GM19395 (cell line): ENCODE data around the gene CA4.
A peak's percentile ranks its signal among the peaks of the same experiment; 100 is the strongest.

Source experiments
- ATAC-seq: cut with Tn5 transposase; IDR thresholded peaks from one replicate; pipeline ENCODE4 v1.9.1; 2021; ENCODE audit warnings: mild to moderate bottlenecking, moderate library complexity; ENCODE audit not compliant: unreplicated experiment

CA4 gene

GRCh38 chr17:60129164-60129563 lies 20.6 kb upstream of the CA4 start:
- ATAC-seq, result no peak

DNA sequence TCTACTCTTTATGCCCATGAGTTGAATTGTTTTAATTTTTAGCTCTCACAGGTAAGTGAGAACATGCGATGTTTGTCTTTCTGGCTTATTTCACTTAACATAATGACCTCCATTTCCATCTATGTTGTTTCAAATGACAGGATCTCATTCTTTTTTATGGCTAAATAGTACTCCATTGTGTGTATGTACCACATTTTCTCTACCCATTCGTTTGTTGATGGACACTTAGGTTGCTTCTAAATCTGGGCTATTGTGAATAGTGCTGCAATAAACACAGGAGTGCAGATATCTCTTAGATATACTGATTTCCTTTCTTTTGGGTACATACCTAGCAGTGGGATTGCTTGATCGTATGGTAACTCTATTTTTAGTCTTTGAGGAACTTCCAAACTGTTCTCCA lies 19.3 kb upstream of the CA4 start:
- no peak for ATAC-seq

DNA sequence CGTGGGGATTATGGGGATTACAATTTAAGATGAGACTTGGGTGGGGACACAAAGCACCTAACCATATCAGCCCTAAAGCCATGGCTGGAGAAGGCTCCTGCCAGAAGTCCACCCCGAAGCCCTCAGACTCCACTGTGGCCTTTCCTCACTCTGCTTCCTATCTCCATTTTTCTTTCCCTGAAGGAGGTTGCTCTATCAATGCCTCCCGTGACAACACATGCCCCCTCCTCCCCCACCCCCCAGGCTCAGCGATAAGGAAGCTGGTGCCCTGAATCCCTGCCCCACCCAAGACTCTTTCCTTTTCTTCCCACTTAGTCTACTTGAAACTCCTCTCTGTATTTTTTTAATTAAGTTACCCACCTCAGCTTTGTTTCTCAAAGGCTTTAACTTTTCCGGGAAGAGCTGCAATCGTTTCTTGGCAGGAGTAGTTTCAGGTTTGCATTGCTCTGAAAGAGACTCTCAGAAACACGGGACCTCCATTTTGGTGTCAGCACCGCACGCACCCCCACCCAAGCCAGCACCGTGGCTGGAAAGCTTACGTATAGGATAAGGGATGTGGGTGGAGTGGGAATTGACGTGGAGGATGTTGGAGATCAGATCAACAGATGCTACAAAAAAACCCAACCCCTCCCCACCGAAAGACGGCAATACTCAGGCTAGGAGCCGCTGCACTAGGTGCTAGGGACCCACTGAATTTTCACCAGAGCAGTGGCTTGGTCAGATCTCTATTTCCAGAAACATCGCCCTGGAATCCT lies 15.2 kb upstream of the CA4 start:
- no peak for ATAC-seq

GRCh38 chr17:60135151-60135950 lies 14.4 kb upstream of the CA4 start:
- peak; percentile 86 for ATAC-seq

DNA sequence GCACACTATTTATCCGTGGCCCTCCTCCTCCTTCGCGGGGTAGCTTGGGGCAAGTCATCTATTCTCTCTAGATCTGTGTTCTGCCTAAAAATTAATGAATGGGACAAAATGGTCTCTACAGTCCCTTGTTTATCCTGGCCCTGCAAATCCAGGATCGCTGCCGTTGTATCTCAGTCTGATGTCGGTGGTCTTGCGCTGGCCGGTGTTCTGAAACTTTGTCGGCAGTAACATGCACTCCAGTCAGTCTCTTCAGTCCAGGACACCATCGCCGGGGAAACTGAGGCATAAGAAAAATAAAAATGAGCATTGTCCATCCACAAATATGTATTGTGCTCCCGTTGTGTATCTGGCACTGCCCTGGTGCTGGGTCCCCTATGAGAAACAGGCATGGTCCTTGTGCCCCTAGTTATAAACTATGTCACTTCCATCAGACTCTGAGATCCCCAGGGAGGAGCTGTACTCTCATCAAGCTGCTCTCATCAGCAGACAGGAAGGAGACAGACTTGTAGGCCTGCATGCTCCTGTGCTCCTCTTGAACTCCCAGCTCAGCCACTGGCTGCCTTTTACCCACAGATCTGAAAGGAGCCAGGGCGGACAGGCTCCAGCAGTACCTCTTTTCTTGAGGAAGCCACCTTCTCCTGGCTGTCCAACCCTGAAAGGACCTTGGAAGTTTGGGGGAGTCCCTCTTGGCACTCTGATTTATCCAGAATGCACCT lies 13.7 kb upstream of the CA4 start:
- ATAC-seq, result no peak

DNA sequence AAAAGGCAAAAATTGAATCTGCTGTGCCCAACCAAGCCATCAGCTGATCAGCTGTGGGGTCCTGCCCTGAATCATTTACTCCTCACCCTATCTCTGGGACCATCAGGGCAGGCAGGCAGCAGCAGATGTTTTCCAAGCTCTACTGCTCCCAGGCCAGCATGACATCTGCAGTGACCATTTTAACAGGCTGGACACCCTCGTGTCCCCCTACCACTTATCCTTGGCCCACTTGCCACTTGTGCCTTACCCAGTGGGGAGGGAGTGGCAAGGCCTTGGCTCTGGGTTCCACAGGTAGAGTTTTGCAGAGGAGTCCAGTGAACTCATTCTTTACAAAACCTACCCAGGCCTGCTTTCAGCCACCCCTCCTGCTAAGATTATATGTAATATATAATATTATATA lies 12.0 kb upstream of the CA4 start:
- ATAC-seq, result no peak

- ATAC-seq, result no peak
These were observed 10.9 kb upstream of the CA4 start for GRCh38 chr17:60138769-60139437.

DNA sequence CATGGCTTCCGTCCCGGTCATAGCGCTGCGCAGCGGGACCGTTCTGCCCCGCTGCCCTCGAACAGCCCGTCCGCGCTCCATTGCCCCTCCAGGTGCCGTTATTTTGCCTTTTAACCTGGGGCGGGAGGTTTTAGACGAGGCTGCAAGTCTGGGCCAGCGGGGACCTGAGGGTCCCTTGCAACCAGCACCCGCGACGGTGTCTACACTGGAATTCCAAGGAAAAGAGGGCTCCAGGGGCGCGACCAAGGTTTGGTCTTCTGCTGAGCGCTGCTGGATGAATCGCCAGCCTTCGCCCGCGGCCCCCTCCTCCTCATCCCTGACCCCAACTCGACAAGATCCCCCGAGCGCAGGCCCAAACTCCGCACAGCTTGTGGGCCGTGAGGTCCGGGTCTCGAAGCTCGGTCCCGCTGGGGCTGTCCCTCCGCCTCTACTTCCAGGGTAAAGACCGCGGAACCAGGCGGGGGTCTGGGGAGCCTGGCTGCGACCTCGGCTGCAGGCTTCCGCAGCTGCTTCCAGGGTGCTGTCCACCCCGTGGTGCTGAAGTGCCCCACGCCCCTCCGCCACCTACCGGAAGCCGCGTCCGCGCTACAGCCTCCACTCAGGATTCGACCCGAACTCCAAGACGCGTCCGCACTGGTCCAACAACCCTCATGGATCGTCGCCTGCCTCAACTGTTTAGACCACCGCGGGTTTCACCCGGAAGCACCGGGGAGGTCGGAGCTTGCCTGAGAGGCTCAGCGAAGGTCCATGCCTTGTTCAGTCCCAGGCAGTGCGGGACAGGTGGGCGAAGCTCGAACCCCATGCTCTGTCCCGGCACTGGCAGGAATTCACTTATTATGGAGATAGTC lies 10.1 kb upstream of the CA4 start:
- no peak for ATAC-seq

DNA sequence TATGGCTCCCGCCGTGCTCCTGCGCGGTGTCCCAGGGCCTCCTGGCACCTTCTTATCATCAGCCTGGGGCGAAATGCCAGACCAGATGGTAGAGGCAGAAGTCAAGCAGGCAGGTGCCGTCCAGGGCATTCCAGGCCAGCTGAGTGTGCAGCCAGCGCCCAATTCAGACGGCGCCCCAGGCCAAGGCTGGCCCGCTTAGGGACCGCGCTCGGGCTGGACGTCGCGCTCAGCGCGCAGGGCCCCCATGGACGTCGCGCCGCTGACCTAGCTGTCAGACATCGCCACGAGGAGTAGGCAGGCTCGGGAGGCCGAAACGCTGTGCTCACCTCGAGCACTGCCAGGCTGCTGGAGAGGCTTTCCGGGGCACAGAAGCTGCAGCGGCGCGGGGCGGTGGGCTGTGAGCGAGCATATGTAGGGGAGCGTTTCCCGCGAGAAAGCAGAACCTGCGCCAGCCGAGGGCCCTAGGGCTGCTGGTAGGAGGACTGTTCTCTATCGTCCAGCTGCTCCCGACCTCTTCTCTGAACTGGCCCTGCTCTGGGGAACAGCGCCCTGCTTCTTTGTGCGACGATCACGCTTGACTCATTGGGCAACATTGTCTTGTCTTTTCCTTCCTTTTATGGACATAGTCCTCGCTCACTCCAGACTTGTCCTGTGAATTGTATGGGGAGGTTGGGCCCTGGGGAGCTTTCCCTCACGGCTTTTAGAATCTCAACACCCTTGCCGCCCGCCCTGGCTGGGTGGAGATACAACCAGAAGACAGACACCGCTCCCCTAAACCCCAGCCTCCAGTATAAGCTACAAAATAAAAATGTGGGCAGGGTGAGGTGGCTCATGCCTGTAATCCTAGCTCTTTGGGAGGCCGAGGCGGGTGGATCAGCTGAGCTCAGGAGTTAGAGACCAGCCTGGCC lies 8.4 kb upstream of the CA4 start:
- no peak for ATAC-seq

- peak; percentile 63 for ATAC-seq
These were observed 6.8 kb upstream of the CA4 start for GRCh38 chr17:60142872-60143499.

DNA sequence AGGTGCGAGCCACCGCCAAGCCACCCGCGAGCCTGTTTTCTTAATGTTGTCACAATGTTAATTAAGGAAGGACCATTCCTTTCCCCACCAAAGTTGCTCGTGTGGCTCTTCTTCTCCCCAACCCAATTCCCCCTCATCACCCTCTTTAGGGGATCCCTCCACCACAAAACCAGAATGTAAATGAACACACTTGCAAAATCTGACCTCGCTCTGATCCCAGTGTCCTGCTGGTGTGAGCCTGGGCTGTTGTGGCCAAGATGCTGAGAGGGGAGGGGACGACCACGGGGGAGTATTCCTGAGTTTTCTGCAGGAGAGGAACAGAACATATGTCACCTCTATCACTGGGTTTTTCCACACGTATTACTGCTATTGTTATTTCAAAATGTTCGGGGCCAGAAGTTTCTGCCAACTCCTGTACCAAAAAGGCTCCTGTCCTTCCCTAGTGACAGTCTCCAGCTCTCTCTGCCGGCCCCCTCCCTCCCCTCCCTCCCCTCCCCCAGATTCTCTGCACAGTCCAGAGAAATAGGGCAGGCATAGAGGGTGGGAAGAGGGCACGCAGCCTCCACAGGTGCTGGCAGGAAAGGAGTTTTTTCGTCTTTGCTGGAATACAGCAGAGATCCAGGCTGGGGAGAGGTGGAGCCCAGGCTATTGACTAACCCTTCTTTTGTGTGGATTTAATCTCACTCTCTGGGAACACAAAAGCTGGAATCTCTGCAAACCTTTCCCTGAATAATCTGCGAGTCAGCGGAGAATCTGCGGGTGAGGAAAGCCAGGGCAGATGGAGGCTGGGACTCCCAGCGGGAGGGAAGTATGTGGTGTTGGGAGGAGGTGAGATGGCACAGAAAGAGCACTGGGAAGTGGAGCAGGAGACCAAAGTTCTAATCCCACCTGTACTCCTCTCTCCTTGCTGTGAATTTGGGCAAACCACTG lies 4.5 kb upstream of the CA4 start:
- no peak for ATAC-seq

DNA sequence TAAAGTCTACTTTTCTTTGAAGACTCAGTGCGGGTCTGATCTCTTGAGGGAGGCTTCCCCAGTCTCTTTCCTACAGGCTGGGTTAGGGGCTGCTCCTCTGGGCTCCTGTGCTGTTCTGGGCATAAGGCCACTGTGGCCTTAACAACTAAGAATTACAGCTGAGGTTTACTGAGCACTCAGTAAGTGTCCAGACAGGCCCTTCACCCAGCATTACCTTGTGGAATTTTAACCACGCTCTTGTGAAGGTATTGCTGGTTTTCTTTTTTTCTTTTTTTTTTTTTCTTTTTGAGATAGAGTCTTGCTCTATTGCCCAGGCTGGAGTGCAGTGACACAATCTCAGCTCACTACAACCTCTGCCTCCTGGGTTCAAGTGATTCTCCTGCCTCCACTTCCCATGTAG lies 3.6 kb upstream of the CA4 start:
- ATAC-seq, result no peak

GRCh38 chr17:60147553-60148223 lies 2.1 kb upstream of the CA4 start:
- ATAC-seq, result no peak

- ATAC-seq, result no peak
These were observed 1.4 kb upstream of the CA4 start for GRCh38 chr17:60148373-60148772.

DNA sequence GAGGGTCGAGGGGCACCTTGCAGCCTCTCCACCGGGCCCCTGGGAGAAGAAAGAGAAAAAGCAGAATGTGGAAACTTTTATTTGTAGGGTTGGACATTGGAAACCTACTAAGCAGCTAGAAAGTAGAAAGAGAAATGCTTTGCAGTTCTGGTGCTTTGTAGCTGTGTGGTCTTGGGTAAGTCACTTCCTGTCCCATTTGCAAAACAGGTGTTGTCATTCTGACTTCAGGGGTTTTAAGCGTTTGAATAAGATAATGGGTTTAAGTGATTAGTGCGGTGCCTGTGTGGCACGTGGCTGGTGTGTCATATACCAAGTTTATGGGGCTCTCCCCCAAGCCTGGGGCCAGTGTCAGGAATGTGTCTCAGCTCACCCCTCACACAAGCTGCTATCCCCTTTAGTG lies 1.6 kb downstream of the CA4 start:
- peak; percentile 67 for ATAC-seq

DNA sequence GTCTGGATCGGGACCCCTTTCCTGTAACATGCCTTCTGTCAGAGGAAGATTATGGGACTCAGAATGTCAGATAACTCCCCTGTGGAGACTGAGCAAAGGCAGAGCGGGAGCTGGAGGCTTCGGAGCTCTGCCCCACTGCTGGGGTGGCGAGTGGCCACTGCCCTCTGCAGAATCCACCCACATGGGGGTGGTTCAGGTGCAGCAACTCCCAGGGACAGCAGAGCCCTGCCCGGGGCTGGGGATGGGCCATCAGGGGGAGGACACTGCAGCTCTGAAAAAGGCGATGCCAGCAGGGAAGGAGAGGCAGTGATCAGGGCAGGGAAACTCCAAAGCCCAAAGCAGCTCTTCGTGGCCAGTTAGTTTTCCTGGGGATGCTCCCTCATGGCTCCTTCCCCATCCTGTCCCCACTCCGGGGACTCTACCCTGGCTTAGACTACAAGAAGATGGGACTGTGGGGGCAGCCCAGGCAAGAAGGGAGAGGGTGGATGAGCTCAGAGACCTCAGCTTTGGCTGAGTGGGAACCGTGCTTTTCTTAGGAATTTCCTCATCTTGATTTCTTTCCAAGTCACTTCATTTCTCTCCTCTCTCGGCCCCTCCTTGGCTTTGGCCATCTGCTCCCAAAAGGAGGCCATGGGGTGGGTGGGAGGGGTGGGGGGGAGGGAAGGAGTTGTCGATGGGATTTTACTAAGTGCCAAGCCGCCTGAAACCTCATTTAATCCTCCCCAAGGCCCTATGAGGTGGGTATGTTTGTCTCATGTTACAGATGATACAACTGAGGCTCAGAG lies 4.0 kb downstream of the CA4 start:
- no peak for ATAC-seq
